HEK293T (cell line): ENCODE data around the gene SHANK1.

Experiments
- ARNT ChIP-seq: fragments of 450-650 bp; IDR thresholded peaks from 2 replicates; pipeline ENCODE4 v1.6.1; 2017; ENCODE audit warnings: mild to moderate bottlenecking
- FOXK2 ChIP-seq: fragments of 450-650 bp; IDR thresholded peaks from 2 replicates; pipeline ENCODE4 v1.6.1; 2016; ENCODE audit warnings: mild to moderate bottlenecking
- FOXM1 ChIP-seq: fragments of 450-650 bp; IDR thresholded peaks from 2 replicates; pipeline ENCODE4 v1.6.1; 2017; ENCODE audit warnings: mild to moderate bottlenecking, borderline replicate concordance
- HDGF ChIP-seq: fragments of 450-650 bp; IDR thresholded peaks from 2 replicates; pipeline ENCODE4 v1.6.1; 2017; ENCODE audit warnings: antibody characterized with exemption, borderline replicate concordance
- NFRKB ChIP-seq: fragments of 450-650 bp; IDR thresholded peaks from 2 replicates; pipeline ENCODE4 v1.6.1; 2016; ENCODE audit warnings: mild to moderate bottlenecking, moderate library complexity
- PKNOX1 ChIP-seq: fragments of 450-650 bp; IDR thresholded peaks from 2 replicates; pipeline ENCODE4 v1.6.1; 2016
- SP1 ChIP-seq: fragments of 450-650 bp; IDR thresholded peaks from 2 replicates; pipeline ENCODE4 v1.6.1; 2017
- SUZ12 ChIP-seq: fragments of 450-650 bp; IDR thresholded peaks from 2 replicates; pipeline ENCODE4 v1.6.1; 2016; ENCODE audit warnings: mild to moderate bottlenecking
- ZNF384 ChIP-seq: fragments of 450-650 bp; IDR thresholded peaks from 2 replicates; pipeline ENCODE4 v1.6.1; 2016

GRCh38 chr19:50666346-50667176, 53.0 kb downstream of the SHANK1 start:
- TF ChIP-seq SUZ12 (no peak), SP1 (no peak), ARNT (no peak), FOXM1 (no peak), HDGF (no peak), FOXK2 (no peak), PKNOX1 (no peak), ZNF384 (no peak), NFRKB (no peak)
